ENCODE results near the gene DISP2.

GRCh38 chr15:40361640-40362039 lies 3.6 kb downstream of the DISP2 start:
- no peak for TF ChIP-seq YY1 (IDR thresholded peaks at IDR 0.05)
- no peak for TF ChIP-seq CTCF (IDR thresholded peaks at IDR 0.05; ENCODE audit: low read depth, low read length, missing input control)
- TF ChIP-seq MAX (IDR thresholded peaks at IDR 0.05) = no peak
- no peak for TF ChIP-seq RAD21 (IDR thresholded peaks at IDR 0.05)
- TF ChIP-seq FOXA1 (IDR thresholded peaks at IDR 0.05) = no peak
- TF ChIP-seq SP1 (IDR thresholded peaks at IDR 0.05) = no peak
- TF ChIP-seq TAF1 (conservative IDR thresholded peaks at IDR 0.05) = no peak

Measured in liver (tissue), 3 donors.